OCI-LY1 (cell line): ENCODE data around the gene USP34.
"Not testable (repeated sequence)": the region's sequence is repeated elsewhere in the genome, so short reads cannot be mapped to it uniquely, and the experiment has no call there.

Experiments used
- H2AFZ ChIP-seq: fragments of 200-600 bp; sonication (generic), shearing (Covaris generic); 2 replicates; pipeline ENCODE4 v1.6.0; 2014; ENCODE audit warnings: antibody characterized with exemption, mild to moderate bottlenecking, low read length
- H3F3A ChIP-seq: fragments of 200-600 bp; sonication (generic), shearing (Covaris generic); 2 replicates; pipeline ENCODE4 v1.6.0; 2014; ENCODE audit warnings: mild to moderate bottlenecking, antibody characterized with exemption, low read length, moderate library complexity; ENCODE audit not compliant: insufficient read depth
- H3K27ac ChIP-seq: fragments of 200-600 bp; sonication (generic); 2 replicates; pipeline ENCODE4 v1.5.1; 2014; ENCODE audit warnings: low read length, mixed run types, mild to moderate bottlenecking, low read depth; ENCODE audit not compliant: poor library complexity, severe bottlenecking
- H3K27me3 ChIP-seq: fragments of 200-600 bp; sonication (generic); 2 replicates; pipeline ENCODE4 v1.6.0; 2014; ENCODE audit warnings: antibody characterized with exemption, mild to moderate bottlenecking, low read length, moderate library complexity; ENCODE audit not compliant: insufficient read depth
- H3K36me3 ChIP-seq: fragments of 200-600 bp; sonication (generic); 2 replicates; pipeline ENCODE4 v1.6.1; 2014; ENCODE audit warnings: mild to moderate bottlenecking, antibody characterized with exemption, low read length, moderate library complexity, mixed read lengths; ENCODE audit not compliant: insufficient read depth
- H3K4me1 ChIP-seq: fragments of 200-600 bp; sonication (generic); 2 replicates; pipeline ENCODE4 v1.5.1; 2014; ENCODE audit warnings: mild to moderate bottlenecking, low read length, moderate library complexity; ENCODE audit not compliant: insufficient read depth, severe bottlenecking
- H3K4me2 ChIP-seq: fragments of 200-600 bp; sonication (generic), shearing (Covaris generic); 2 replicates; pipeline ENCODE4 v1.6.1; 2014; ENCODE audit warnings: low read length
- H3K4me3 ChIP-seq: fragments of 200-600 bp; sonication (generic); 2 replicates; pipeline ENCODE4 v1.5.1; 2014; ENCODE audit warnings: low read length, low read depth, mild to moderate bottlenecking, mixed read lengths; ENCODE audit not compliant: poor library complexity, severe bottlenecking
- H3K79me2 ChIP-seq: fragments of 200-600 bp; shearing (Covaris generic); 2 replicates; pipeline ENCODE4 v1.6.1; 2016; ENCODE audit warnings: mixed run types, low read length, mixed read lengths; ENCODE audit not compliant: insufficient read depth
- H3K9ac ChIP-seq: fragments of 200-600 bp; sonication (generic), shearing (Covaris generic); 2 replicates; pipeline ENCODE4 v1.6.1; 2014; ENCODE audit warnings: mild to moderate bottlenecking, low read length, mixed read lengths
- H3K9me2 ChIP-seq: fragments of 200-600 bp; sonication (generic), shearing (Covaris generic); 2 replicates; pipeline ENCODE4 v1.6.1; 2014; ENCODE audit warnings: low read depth, mild to moderate bottlenecking, low read length, mixed read lengths
- H3K9me3 ChIP-seq: fragments of 200-600 bp; shearing (Covaris generic); 2 replicates; pipeline ENCODE4 v1.6.1; 2014; ENCODE audit warnings: low read length, mixed read lengths
- H4K20me1 ChIP-seq: fragments of 200-600 bp; sonication (generic), shearing (Covaris generic); 2 replicates; pipeline ENCODE4 v1.6.0; 2016; ENCODE audit warnings: mild to moderate bottlenecking, low read length; ENCODE audit not compliant: insufficient read depth
- EZH2 ChIP-seq: fragments of 200-600 bp; sonication (generic), shearing (Covaris generic); IDR thresholded peaks from 2 replicates; pipeline ENCODE4 v1.8.0; 2017; ENCODE audit warnings: borderline replicate concordance, mixed run types, mild to moderate bottlenecking, antibody characterized with exemption, low read length, moderate library complexity, mixed read lengths
- TF ChIP-seq, protein P1 (sequence below): fragments of 200-600 bp; sonication (generic), shearing (Covaris generic); IDR thresholded peaks from 2 replicates; pipeline ENCODE4 v1.5.1; 2017; ENCODE audit warnings: mild to moderate bottlenecking, antibody characterized with exemption, low read length, moderate library complexity, mixed read lengths

The USP34 gene

DNA sequence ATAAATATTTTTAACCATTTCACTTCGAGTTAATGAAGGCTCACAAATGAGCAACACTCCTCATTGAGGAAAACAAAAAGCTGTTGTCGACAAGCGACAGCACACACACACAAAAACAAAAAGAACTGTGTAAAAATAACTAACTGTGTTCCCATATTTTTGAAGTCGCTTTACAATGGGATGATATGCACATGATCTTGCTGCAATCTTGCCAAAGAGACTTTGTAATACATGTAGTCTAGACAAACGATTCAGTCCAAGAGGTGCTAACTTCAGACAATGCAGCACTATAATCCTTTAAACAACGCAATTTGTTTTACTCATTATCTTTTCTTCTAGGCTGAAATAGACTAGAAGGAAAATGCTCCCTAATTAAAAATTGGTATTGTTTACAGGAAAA is 7.2 kb upstream of the USP34 start:
- no peak overlapping the region for H3K27ac ChIP-seq
- H3K36me3 ChIP-seq, result peaks cover 63% of the 10 kb centered on the region
- TF ChIP-seq, protein P1, sequence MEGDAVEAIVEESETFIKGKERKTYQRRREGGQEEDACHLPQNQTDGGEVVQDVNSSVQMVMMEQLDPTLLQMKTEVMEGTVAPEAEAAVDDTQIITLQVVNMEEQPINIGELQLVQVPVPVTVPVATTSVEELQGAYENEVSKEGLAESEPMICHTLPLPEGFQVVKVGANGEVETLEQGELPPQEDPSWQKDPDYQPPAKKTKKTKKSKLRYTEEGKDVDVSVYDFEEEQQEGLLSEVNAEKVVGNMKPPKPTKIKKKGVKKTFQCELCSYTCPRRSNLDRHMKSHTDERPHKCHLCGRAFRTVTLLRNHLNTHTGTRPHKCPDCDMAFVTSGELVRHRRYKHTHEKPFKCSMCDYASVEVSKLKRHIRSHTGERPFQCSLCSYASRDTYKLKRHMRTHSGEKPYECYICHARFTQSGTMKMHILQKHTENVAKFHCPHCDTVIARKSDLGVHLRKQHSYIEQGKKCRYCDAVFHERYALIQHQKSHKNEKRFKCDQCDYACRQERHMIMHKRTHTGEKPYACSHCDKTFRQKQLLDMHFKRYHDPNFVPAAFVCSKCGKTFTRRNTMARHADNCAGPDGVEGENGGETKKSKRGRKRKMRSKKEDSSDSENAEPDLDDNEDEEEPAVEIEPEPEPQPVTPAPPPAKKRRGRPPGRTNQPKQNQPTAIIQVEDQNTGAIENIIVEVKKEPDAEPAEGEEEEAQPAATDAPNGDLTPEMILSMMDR, result no peak
- no peak for TF ChIP-seq EZH2

DNA sequence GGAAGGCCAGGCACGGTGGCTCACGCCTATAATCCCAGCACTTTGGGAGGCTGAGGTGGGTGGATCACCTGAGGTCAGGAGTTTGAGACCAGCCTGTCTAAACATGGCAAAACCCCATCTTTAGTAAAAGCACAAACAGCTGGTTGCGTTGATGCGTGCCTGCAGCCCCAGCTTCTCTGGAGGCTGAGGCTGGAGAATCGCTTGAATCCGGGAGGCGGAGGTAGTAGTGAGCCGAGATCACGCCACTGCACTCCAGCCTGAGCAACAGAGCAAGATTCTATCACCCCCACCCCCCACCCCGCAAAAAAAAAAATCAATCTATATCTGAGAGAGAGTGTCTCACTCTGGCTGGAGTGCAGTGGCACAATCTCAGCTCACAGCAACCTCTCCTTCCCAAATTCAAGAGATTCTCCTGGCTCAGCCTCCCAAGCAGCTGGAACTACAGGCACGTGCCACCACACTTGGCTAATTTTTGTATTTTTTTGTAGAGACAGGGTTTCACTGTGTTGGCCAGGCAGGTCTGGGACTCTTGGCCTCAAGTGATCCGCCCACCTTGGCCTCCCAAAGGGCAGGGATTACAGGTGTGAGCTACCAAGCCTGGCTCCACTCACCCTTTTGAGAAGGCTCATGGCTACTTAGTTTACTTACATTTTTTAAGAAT is 6.2 kb upstream of the USP34 start:
- H3K27me3 ChIP-seq, H3K4me2 ChIP-seq, H3K9me3 ChIP-seq, H3K4me1 ChIP-seq, H2AFZ ChIP-seq, H3K79me2 ChIP-seq, H3K27ac ChIP-seq, H3K9ac ChIP-seq, H3K4me3 ChIP-seq, H3K9me2 ChIP-seq, H4K20me1 ChIP-seq: not testable (repeated sequence)
- Histone ChIP-seq H3K36me3 (peaks cover 53% of the 10 kb centered on the region), H3F3A (peaks cover 17% of the 10 kb centered on the region)

More for the DNA sequence above, 7.2 kb upstream of the USP34 start:
- Histone ChIP-seq H3K4me3 (no peak overlapping the region), H4K20me1 (no peaks in the 10 kb centered on the region), H3K27me3 (no peaks in the 10 kb centered on the region), H3K9me2 (no peaks in the 10 kb centered on the region), H3F3A (peaks cover 17% of the 10 kb centered on the region), H3K9ac (no peak overlapping the region), H3K4me2 (no peak overlapping the region), H3K79me2 (no peaks in the 10 kb centered on the region), H2AFZ (no peak overlapping the region), H3K4me1 (no peaks in the 10 kb centered on the region), H3K9me3 (no peaks in the 10 kb centered on the region)

DNA sequence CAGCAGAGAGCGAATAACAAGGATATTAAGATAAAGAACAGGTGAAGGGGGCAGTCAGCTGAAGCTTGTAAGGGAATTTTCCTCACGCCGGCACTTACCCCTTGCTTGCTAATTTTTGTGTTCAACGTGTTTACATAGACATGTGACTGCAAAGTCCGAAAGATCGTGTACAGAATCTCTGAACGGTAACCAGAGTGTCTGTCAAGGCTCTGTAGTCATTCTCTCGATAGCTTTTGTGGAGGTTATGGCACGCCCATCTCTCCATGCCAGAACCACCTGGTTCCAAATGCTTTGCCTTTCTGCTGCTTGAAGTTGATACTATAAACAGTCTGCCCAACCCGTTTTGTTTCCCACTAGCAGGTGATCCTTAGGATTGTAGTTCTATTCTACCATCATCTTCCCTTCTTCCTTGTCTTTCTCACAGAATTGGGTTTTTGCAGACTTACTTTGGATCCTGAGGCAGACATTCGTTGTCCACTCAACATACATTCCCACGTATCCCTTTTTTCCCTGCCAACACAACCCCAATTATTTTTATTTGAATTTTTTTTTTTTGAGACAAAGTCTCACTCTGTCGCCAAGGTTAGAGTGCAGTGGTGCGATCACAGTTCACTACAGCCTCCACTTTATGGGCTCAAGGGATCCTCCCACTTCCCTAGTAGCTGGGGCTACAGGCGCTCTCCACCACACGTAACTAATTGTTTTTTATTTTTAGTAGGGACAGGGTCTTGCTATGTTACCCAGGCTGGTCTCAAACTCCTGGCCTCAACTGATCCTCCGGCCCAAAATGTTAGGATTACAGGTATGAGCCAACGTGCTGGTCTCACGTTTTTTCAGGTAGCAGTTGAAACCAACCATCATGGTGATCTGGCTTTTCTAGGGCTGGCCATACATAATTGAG is 1.3 kb upstream of the USP34 start:
- Histone ChIP-seq H3K36me3 (peaks cover 12% of the 10 kb centered on the region), H3K27ac (peak overlapping the region; percentile 93), H4K20me1 (no peaks in the 10 kb centered on the region), H2AFZ (no peak overlapping the region), H3K9me2 (no peaks in the 10 kb centered on the region), H3K4me2 (peak overlapping the region; percentile 83), H3K9me3 (no peaks in the 10 kb centered on the region), H3K79me2 (peaks cover 30% of the 10 kb centered on the region), H3K4me3 (peak overlapping the region; percentile 82), H3K9ac (peak overlapping the region; percentile 90), H3F3A (no peaks in the 10 kb centered on the region), H3K4me1 (peaks cover 27% of the 10 kb centered on the region), H3K27me3 (no peaks in the 10 kb centered on the region)
- TF ChIP-seq EZH2, result no peak
- TF ChIP-seq, protein P1, result no peak
